ENCODE measurements around the gene SNX7. TPM values are rescaled to one million over a fixed set of nuclear protein-coding genes. Genes with fewer than 3 reads are reported as not detected.

Gene SNX7
- total RNA-seq, 1 donor from 2014 or later, result 48.3 TPM

- DNase-seq, result no peak
Measured at GRCh38 chr1:98698625-98699024, 37.1 kb downstream of the SNX7 start.

GRCh38 chr1:98700228-98700627, 38.7 kb downstream of the SNX7 start:
- no peak for DNase-seq

GRCh38 chr1:98702976-98703375, 41.5 kb downstream of the SNX7 start:
- no peak for DNase-seq

- peak; percentile 9 for DNase-seq
Measured at GRCh38 chr1:98704474-98704873, 43.0 kb downstream of the SNX7 start.

GRCh38 chr1:98704971-98705370, 43.5 kb downstream of the SNX7 start:
- DNase-seq, result no peak

GRCh38 chr1:98705591-98705990, 44.1 kb downstream of the SNX7 start:
- no peak for DNase-seq

GRCh38 chr1:98706173-98706843, 44.8 kb downstream of the SNX7 start:
- DNase-seq, result peak; percentile 5

- no peak for DNase-seq
Measured at GRCh38 chr1:98707556-98707955, 46.0 kb downstream of the SNX7 start.

GRCh38 chr1:98709906-98710305, 48.4 kb downstream of the SNX7 start:
- no peak for DNase-seq

- DNase-seq, result no peak
Measured at GRCh38 chr1:98723574-98723973, 62.1 kb downstream of the SNX7 start.

- no peak for DNase-seq
Measured at GRCh38 chr1:98732985-98733781, 71.7 kb downstream of the SNX7 start.

- DNase-seq, result no peak
Measured at GRCh38 chr1:98733782-98734112, 72.2 kb downstream of the SNX7 start.

- no peak for DNase-seq
Measured at GRCh38 chr1:98735756-98736155, 74.2 kb downstream of the SNX7 start.

- no peak for DNase-seq
Measured at GRCh38 chr1:98737835-98738234, 76.3 kb downstream of the SNX7 start.

- DNase-seq, result no peak
Measured at GRCh38 chr1:98739762-98740161, 78.2 kb downstream of the SNX7 start.

GRCh38 chr1:98741164-98741563, 79.6 kb downstream of the SNX7 start:
- DNase-seq, result no peak

GRCh38 chr1:98749152-98749756, 87.7 kb downstream of the SNX7 start:
- DNase-seq, result peak; percentile 38

GRCh38 chr1:98754176-98754575, 92.7 kb downstream of the SNX7 start:
- no peak for DNase-seq

- no peak for DNase-seq
Measured at GRCh38 chr1:98761219-98761865, 99.8 kb downstream of the SNX7 start.

GRCh38 chr1:98763488-98764150, 102.1 kb downstream of the SNX7 start:
- DNase-seq, result peak; percentile 12

GRCh38 chr1:98764485-98764884, 103.0 kb downstream of the SNX7 start:
- no peak for DNase-seq

- DNase-seq, result no peak
Measured at GRCh38 chr1:98766255-98766654, 104.7 kb downstream of the SNX7 start.

GRCh38 chr1:98769162-98769561, 107.6 kb downstream of the SNX7 start:
- no peak for DNase-seq
